Dermis lymphatic vessel endothelial cell (primary cell): ENCODE data around the gene PLET1. TPM values are rescaled to one million over a fixed set of nuclear protein-coding genes. Genes with fewer than 3 reads are reported as not detected.

Experiments
- total RNA-seq: library from RNA; depleted of rRNA; stranded (reverse); fragments of >200 nt; gene quantifications from 2 replicates; pipeline ENCODE4 v1.2.1, GENCODE V29; 2014

Gene PLET1
- not detected in 2 replicates for total RNA-seq

GRCh38 chr11:112260490-112260889 is at the start of gene PLET1:
Gene PLET1 (minus strand): TSS chr11:112260860. CDS start chr11:112260589, 271 bp downstream.

GRCh38 chr11:112226062-112226830 is 34.4 kb downstream of the PLET1 start, which contains the start of gene PTS:
Gene PTS (plus strand): TSS chr11:112226428. CDS start chr11:112226444, 16 bp downstream.

Other genes starting within 250 kb of the PLET1 start
- gene DLAT, start 235.5 kb downstream of the PLET1 start, total RNA-seq = 24.7 and 25.6 TPM in 2 replicates
- gene PIH1D2, start 186.8 kb downstream of the PLET1 start, total RNA-seq = 0.33 and 0.69 TPM in 2 replicates
- 15.0 and 20.4 TPM in 2 replicates for gene NKAPD1, start 186.6 kb downstream of the PLET1 start, total RNA-seq
- 67.9 and 89.3 TPM in 2 replicates for gene TIMM8B, start 174.1 kb downstream of the PLET1 start, total RNA-seq
- gene SDHD, start 174.0 kb downstream of the PLET1 start, total RNA-seq = 148 and 213 TPM in 2 replicates
- gene IL18, start 96.8 kb downstream of the PLET1 start, total RNA-seq = 0.11 TPM in 1 of 2 replicates, not detected in the other
- gene TEX12, start 93.5 kb downstream of the PLET1 start, total RNA-seq = 0.17 TPM in 1 of 2 replicates, not detected in the other
- gene BCO2, start 85.3 kb downstream of the PLET1 start, total RNA-seq = 0.52 and 1.1 TPM in 2 replicates
- gene PTS, start 34.4 kb downstream of the PLET1 start, total RNA-seq = 28.2 and 33.5 TPM in 2 replicates